ENCODE data around the gene PDE11A.

The PDE11A gene

GRCh38 chr2:177682836-177683660 is 389.5 kb downstream of the PDE11A start:
- DNase-seq: no peak

GRCh38 chr2:177682006-177682405 is 390.6 kb downstream of the PDE11A start:
- no peak for DNase-seq

GRCh38 chr2:177680866-177681712 is 391.5 kb downstream of the PDE11A start:
- DNase-seq: no peak

GRCh38 chr2:177679611-177680605 is 392.7 kb downstream of the PDE11A start:
- DNase-seq: no peak

- no peak for DNase-seq
Observed at GRCh38 chr2:177678939-177679338, 393.6 kb downstream of the PDE11A start.

GRCh38 chr2:177676636-177677035 is 395.9 kb downstream of the PDE11A start:
- DNase-seq: no peak

GRCh38 chr2:177675825-177676224 is 396.8 kb downstream of the PDE11A start:
- no peak for DNase-seq

- no peak for DNase-seq
Observed at GRCh38 chr2:177675350-177675821, 397.2 kb downstream of the PDE11A start.

GRCh38 chr2:177673602-177674595 is 398.7 kb downstream of the PDE11A start:
- DNase-seq: no peak

- no peak for DNase-seq
Observed at GRCh38 chr2:177671662-177672061, 400.9 kb downstream of the PDE11A start.

- DNase-seq: no peak
Observed at GRCh38 chr2:177670791-177671535, 401.6 kb downstream of the PDE11A start.

GRCh38 chr2:177669625-177670330 is 402.8 kb downstream of the PDE11A start:
- DNase-seq: no peak

GRCh38 chr2:177669201-177669600 is 403.4 kb downstream of the PDE11A start:
- DNase-seq: no peak

- DNase-seq: no peak
Observed at GRCh38 chr2:177668617-177669016, 404.0 kb downstream of the PDE11A start.

GRCh38 chr2:177667626-177668025 is 405.0 kb downstream of the PDE11A start:
- DNase-seq: no peak

GRCh38 chr2:177666408-177666807 is 406.2 kb downstream of the PDE11A start:
- DNase-seq: no peak

GRCh38 chr2:177665948-177666347 is 406.6 kb downstream of the PDE11A start:
- no peak for DNase-seq

GRCh38 chr2:177665328-177665727 is 407.2 kb downstream of the PDE11A start:
- DNase-seq: no peak

GRCh38 chr2:177662895-177663294 is 409.7 kb downstream of the PDE11A start:
- DNase-seq: no peak

- DNase-seq: no peak
Observed at GRCh38 chr2:177660742-177661141, 411.8 kb downstream of the PDE11A start.

All from activated effector memory CD4-positive, alpha-beta T cell treated with anti-CD3 and anti-CD28 coated beads, Interleukin-2, amount 50 U/mL, for 16 hours (primary cell).